HepG2 (cell line): Measurements from ENCODE around the gene MARS1. TPM values are rescaled to one million over a fixed set of nuclear protein-coding genes. Genes with fewer than 3 reads are reported as not detected.
A peak's percentile ranks its signal among the peaks of the same experiment; 100 is the strongest.

Experiments
- BRCA1 ChIP-seq: sonication (generic); formaldehyde crosslinking; IDR thresholded peaks from 2 replicates; pipeline ENCODE4 v1.4.0; 2020; ENCODE audit warnings: missing genetic modification reagents
- EEA1 ChIP-seq: sonication (generic); formaldehyde crosslinking; IDR thresholded peaks from 2 replicates; pipeline ENCODE4 v1.5.1; 2020; ENCODE audit warnings: mild to moderate bottlenecking, missing genetic modification reagents, borderline replicate concordance
- FOXK1 ChIP-seq: sonication (generic); formaldehyde crosslinking; IDR thresholded peaks from 2 replicates; pipeline ENCODE4 v1.4.0; 2020; ENCODE audit warnings: low read depth, missing genetic modification reagents, borderline replicate concordance
- GTF2F1 ChIP-seq: fragments of 150-350 bp; IDR thresholded peaks from 2 replicates; pipeline ENCODE4 v1.6.1; 2014; ENCODE audit warnings: low read length
- HOXA5 ChIP-seq: sonication (generic); formaldehyde crosslinking; IDR thresholded peaks from 2 replicates; pipeline ENCODE4 v1.4.0; 2020; ENCODE audit warnings: missing genetic modification reagents
- JUN ChIP-seq: sonication (generic); formaldehyde crosslinking; IDR thresholded peaks from 2 replicates; pipeline ENCODE4 v1.4.0; 2020; ENCODE audit warnings: mild to moderate bottlenecking, missing genetic modification reagents
- KLF11 ChIP-seq: IDR thresholded peaks from 2 replicates; pipeline ENCODE4 v1.6.1; 2016; ENCODE audit warnings: missing compliant biosample characterization
- MAFG ChIP-seq: sonication (generic); formaldehyde crosslinking; IDR thresholded peaks from 2 replicates; pipeline ENCODE4 v1.5.1; 2020; ENCODE audit warnings: mild to moderate bottlenecking, missing genetic modification reagents
- MEIS1 ChIP-seq: sonication (generic); formaldehyde crosslinking; IDR thresholded peaks from 2 replicates; pipeline ENCODE4 v1.9.0; 2021; ENCODE audit warnings: mild to moderate bottlenecking, missing genetic modification reagents, moderate library complexity, borderline replicate concordance
- MIER3 ChIP-seq: IDR thresholded peaks from 2 replicates; pipeline ENCODE4 v1.6.1; 2016; ENCODE audit warnings: missing compliant biosample characterization, borderline replicate concordance
- MIXL1 ChIP-seq: IDR thresholded peaks from 2 replicates; pipeline ENCODE4 v1.6.1; 2016
- MTF2 ChIP-seq: sonication (generic); formaldehyde crosslinking; IDR thresholded peaks from 2 replicates; pipeline ENCODE4 v1.5.0; 2020; ENCODE audit warnings: missing genetic modification reagents, borderline replicate concordance
- MXD1 ChIP-seq: sonication (generic); formaldehyde crosslinking; IDR thresholded peaks from 2 replicates; pipeline ENCODE4 v1.4.0; 2020; ENCODE audit warnings: mild to moderate bottlenecking, missing genetic modification reagents
- SIX1 ChIP-seq: sonication (generic); formaldehyde crosslinking; IDR thresholded peaks from 2 replicates; pipeline ENCODE4 v1.4.0; 2020; ENCODE audit warnings: missing genetic modification reagents, borderline replicate concordance
- TBL1XR1 ChIP-seq: fragments of 150-350 bp; IDR thresholded peaks from 2 replicates; pipeline ENCODE4 v1.6.1; 2014; ENCODE audit warnings: borderline replicate concordance, low read length; ENCODE audit not compliant: partially characterized antibody
- ZMAT3 ChIP-seq: sonication (generic); formaldehyde crosslinking; conservative IDR thresholded peaks from 2 replicates; pipeline ENCODE4 v1.7.0; 2021; ENCODE audit warnings: missing genetic modification reagents
- ZNF232 ChIP-seq: sonication (generic); formaldehyde crosslinking; IDR thresholded peaks from 2 replicates; pipeline ENCODE4 v1.4.0; 2020; ENCODE audit warnings: missing genetic modification reagents, borderline replicate concordance
- ZNF337 ChIP-seq: sonication (generic); formaldehyde crosslinking; IDR thresholded peaks from 2 replicates; pipeline ENCODE4 v1.5.1; 2020; ENCODE audit warnings: missing genetic modification reagents, low read depth, mild to moderate bottlenecking, borderline replicate concordance
- ZNF570 ChIP-seq: sonication (generic); formaldehyde crosslinking; IDR thresholded peaks from 2 replicates; pipeline ENCODE4 v1.4.0; 2020; ENCODE audit warnings: mild to moderate bottlenecking, missing genetic modification reagents, borderline replicate concordance
- ZNF777 ChIP-seq: sonication (generic); formaldehyde crosslinking; IDR thresholded peaks from 2 replicates; pipeline ENCODE4 v1.4.0; 2020; ENCODE audit warnings: missing genetic modification reagents
- ZNF841 ChIP-seq: sonication (generic); formaldehyde crosslinking; IDR thresholded peaks from 2 replicates; pipeline ENCODE4 v1.8.1; 2023; ENCODE audit warnings: missing genetic modification reagents, borderline replicate concordance
- ZSCAN9 ChIP-seq: IDR thresholded peaks from 2 replicates; pipeline ENCODE4 v1.6.1; 2016; ENCODE audit warnings: borderline replicate concordance
- polyA plus RNA-seq, 8 experiments: library from polyadenylated mRNA; depleted of rRNA in 3 of 8; stranded (reverse) in 7 of 8; unstranded in 1 of 8; fragments of >200 nt; fragmentation: Illumina TruSeq in 4 of 8; extraction: Trizol in 4 of 8; gene quantifications; 2 replicates each; pipeline versions ENCODE4 v1.2.1 to v1.2.3, GENCODE V29; 2011 to 2016; ENCODE audit warnings: low read depth in 4 of 8, missing spikeins in 1 of 8, mixed read lengths in 1 of 8; ENCODE audit not compliant: insufficient read depth in 1 of 8
- total RNA-seq, 5 experiments: library from RNA; depleted of rRNA; stranded (reverse); fragments of >200 nt; fragmentation: Illumina TruSeq; extraction: Trizol; gene quantifications; 2 replicates each; pipeline ENCODE4 v1.2.3, GENCODE V29; 2016; ENCODE audit warnings: low read depth in 1 of 5
- TF ChIP-seq, protein P1 (sequence below): sonication (generic); formaldehyde crosslinking; IDR thresholded peaks from 2 replicates; pipeline ENCODE4 v1.8.0; 2022; ENCODE audit warnings: missing genetic modification reagents, mild to moderate bottlenecking, inconsistent platforms, borderline replicate concordance
- TF ChIP-seq, protein P2 (sequence below), 2 experiments: fragments of 450-650 bp in 1 of 2; sonication (generic) in 1 of 2; formaldehyde crosslinking; IDR thresholded peaks; 2 replicates each; pipeline versions ENCODE4 v1.5.0 to v1.8.0; 2020 to 2022; ENCODE audit warnings: mild to moderate bottlenecking in 1 of 2, missing genetic modification reagents in 1 of 2
- TF ChIP-seq, protein P3 (sequence below): IDR thresholded peaks from 2 replicates; pipeline ENCODE4 v1.6.1; 2016; ENCODE audit warnings: low read depth, control low read depth
- TF ChIP-seq, protein P4 (sequence below): sonication (generic); formaldehyde crosslinking; IDR thresholded peaks from 2 replicates; pipeline ENCODE4 v1.4.0; 2020; ENCODE audit warnings: missing genetic modification reagents

The MARS1 gene
- total and polyA plus RNA-seq, 2 of the 13 experiments (the other 11 are each of a cell fraction or from before 2014, with no cell fraction given) = 115 to 181 TPM

- TF ChIP-seq BRCA1 (no peak), MAFG (CRISPR knock-in tag) (no peak), ZNF570 (CRISPR knock-in tag) (no peak), TBL1XR1 (no peak), JUN (CRISPR knock-in tag) (no peak), HOXA5 (CRISPR knock-in tag) (no peak), GTF2F1 (no peak), SIX1 (CRISPR knock-in tag) (no peak), EEA1 (no peak), ZNF777 (CRISPR knock-in tag) (0 out of 2 replicates have a peak, but pooled peaks have one; percentile 28), FOXK1 (CRISPR knock-in tag) (peak; percentile 24; the same call in 1 of the 2 replicates), MIXL1 (CRISPR knock-in tag) (no peak; the same call in 1 of the 2 replicates), ZSCAN9 (CRISPR knock-in tag) (peak; percentile 52; the same call in 1 of the 2 replicates), KLF11 (CRISPR knock-in tag) (no peak), ZNF232 (no peak), MEIS1 (CRISPR knock-in tag) (no peak), ZMAT3 (0 out of 2 replicates have a peak, but pooled peaks have one; percentile 27), ZNF841 (CRISPR knock-in tag) (no peak), MTF2 (CRISPR knock-in tag) (peak; percentile 74; the same call in 1 of the 2 replicates), ZNF337 (CRISPR knock-in tag) (no peak), MIER3 (no peak), MXD1 (no peak)
- TF ChIP-seq, protein P1, sequence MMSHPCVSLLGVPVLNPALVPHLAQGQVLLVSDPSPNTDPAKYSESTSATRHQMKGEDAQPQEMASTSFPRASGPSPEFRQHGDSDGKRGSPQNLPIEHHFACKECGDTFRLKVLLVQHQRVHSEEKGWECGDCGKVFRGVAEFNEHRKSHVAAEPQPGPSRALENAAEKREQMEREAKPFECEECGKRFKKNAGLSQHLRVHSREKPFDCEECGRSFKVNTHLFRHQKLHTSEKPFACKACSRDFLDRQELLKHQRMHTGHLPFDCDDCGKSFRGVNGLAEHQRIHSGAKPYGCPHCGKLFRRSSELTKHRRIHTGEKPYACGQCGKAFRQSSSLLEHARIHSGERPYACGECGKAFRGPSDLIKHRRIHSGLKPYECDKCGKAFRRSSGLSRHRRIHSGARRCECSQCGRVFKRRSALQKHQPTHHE (CRISPR knock-in tag) = no peak
- TF ChIP-seq, protein P2, sequence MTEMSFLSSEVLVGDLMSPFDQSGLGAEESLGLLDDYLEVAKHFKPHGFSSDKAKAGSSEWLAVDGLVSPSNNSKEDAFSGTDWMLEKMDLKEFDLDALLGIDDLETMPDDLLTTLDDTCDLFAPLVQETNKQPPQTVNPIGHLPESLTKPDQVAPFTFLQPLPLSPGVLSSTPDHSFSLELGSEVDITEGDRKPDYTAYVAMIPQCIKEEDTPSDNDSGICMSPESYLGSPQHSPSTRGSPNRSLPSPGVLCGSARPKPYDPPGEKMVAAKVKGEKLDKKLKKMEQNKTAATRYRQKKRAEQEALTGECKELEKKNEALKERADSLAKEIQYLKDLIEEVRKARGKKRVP (CRISPR knock-in tag; IDR thresholded peaks at IDR 0.05) = 0 out of 4 replicates have a peak, but pooled peaks of 1 of the 2 experiments have one; percentile 29
- TF ChIP-seq, protein P3, sequence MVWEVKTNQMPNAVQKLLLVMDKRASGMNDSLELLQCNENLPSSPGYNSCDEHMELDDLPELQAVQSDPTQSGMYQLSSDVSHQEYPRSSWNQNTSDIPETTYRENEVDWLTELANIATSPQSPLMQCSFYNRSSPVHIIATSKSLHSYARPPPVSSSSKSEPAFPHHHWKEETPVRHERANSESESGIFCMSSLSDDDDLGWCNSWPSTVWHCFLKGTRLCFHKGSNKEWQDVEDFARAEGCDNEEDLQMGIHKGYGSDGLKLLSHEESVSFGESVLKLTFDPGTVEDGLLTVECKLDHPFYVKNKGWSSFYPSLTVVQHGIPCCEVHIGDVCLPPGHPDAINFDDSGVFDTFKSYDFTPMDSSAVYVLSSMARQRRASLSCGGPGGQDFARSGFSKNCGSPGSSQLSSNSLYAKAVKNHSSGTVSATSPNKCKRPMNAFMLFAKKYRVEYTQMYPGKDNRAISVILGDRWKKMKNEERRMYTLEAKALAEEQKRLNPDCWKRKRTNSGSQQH (CRISPR knock-in tag) = peak; percentile 90
- TF ChIP-seq, protein P4, sequence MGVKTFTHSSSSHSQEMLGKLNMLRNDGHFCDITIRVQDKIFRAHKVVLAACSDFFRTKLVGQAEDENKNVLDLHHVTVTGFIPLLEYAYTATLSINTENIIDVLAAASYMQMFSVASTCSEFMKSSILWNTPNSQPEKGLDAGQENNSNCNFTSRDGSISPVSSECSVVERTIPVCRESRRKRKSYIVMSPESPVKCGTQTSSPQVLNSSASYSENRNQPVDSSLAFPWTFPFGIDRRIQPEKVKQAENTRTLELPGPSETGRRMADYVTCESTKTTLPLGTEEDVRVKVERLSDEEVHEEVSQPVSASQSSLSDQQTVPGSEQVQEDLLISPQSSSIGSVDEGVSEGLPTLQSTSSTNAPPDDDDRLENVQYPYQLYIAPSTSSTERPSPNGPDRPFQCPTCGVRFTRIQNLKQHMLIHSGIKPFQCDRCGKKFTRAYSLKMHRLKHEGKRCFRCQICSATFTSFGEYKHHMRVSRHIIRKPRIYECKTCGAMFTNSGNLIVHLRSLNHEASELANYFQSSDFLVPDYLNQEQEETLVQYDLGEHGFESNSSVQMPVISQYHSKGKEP (CRISPR knock-in tag) = no peak
These were observed 25.5 kb upstream of the MARS1 start (continued) for GRCh38 chr12:57462251-57462911.
